K562 (cell line): ENCODE measurements around the gene SMAD7. TPM values are rescaled to one million over a fixed set of nuclear protein-coding genes. Genes with fewer than 3 reads are reported as not detected.

Source experiments
- ATAC-seq: fragments of 200-7000 bp; cut with Tn5 transposase; 3 replicates; pipeline ENCODE4 v1.9.1; 2020; ENCODE audit warnings: moderate library complexity
- BruUV-seq: library from RNA; stranded (reverse); fragments of 400-500 nt; replicated peaks from 2 replicates; lab custom pipeline; 2021; lab: Mats Ljungman, UMichigan
- CTCF ChIA-PET: fragments of 300-600 bp; formaldehyde crosslinking; extraction: SDS; loops from one replicate; lab custom pipeline; 2021; ENCODE audit warnings: low intra/inter-chr PET ratio; lab: Yijun Ruan, JAX
- POLR2A ChIA-PET: fragments of 300-600, 350-650 bp; sonication (Branson Sonifier 250); formaldehyde crosslinking; extraction: SDS; loops from one replicate; lab custom pipeline; 2021; ENCODE audit warnings: antibody characterized with exemption, inconsistent platforms; lab: Yijun Ruan, JAX
- DNase-seq, 4 experiments: peaks; one replicate each; pipeline versions ENCODE4 v3.0.0 to v3.0.0-alpha.2; 2011 to 2018; ENCODE audit warnings: low spot score in 3 of 4, mixed read lengths in 3 of 4; ENCODE audit errors: extremely low read depth in 1 of 4
- FAIRE-seq: peaks from 2 replicates; lab custom pipeline; 2011; peaks lifted over from hg19 to GRCh38; lab: Jason Lieb, UNC
- H2AFZ ChIP-seq: 2 replicates; pipeline ENCODE4 v1.6.0; 2011; ENCODE audit warnings: low read depth, low read length, control low read depth, inconsistent platforms
- H3K27ac ChIP-seq: fragments of 200-600 bp; 3 replicates; pipeline ENCODE4 v1.8.0; 2011; ENCODE audit warnings: low read depth, mild to moderate bottlenecking, control low read depth, inconsistent platforms, low read length, moderate library complexity, mixed read lengths; ENCODE audit errors: extremely low read depth
- H3K27me3 ChIP-seq, 2 experiments: fragments of 300-600 bp in 1 of 2; 2 replicates in 1 of 2; 3 replicates in 1 of 2; pipeline versions ENCODE4 v1.6.0 to v1.8.0; 2011; ENCODE audit warnings: inconsistent platforms in 2 of 2, low read length in 2 of 2, mild to moderate bottlenecking in 1 of 2, mixed read lengths in 1 of 2, moderate library complexity in 1 of 2; ENCODE audit not compliant: control insufficient read depth in 2 of 2, insufficient read depth in 2 of 2
- H3K36me3 ChIP-seq: fragments of 300-600 bp; 3 replicates; pipeline ENCODE4 v1.8.0; 2011; ENCODE audit warnings: mild to moderate bottlenecking, low read length, inconsistent platforms; ENCODE audit not compliant: control insufficient read depth, insufficient read depth
- H3K4me1 ChIP-seq, 2 experiments: fragments of 200-600 bp in 1 of 2; replicated peaks in 1 of 2; 2 replicates in 1 of 2; 3 replicates in 1 of 2; pipeline versions ENCODE4 v1.5.1 to v1.8.0; 2011; ENCODE audit warnings: inconsistent platforms in 2 of 2, low read length in 2 of 2, mild to moderate bottlenecking in 1 of 2, mixed read lengths in 1 of 2, moderate library complexity in 1 of 2; ENCODE audit not compliant: control insufficient read depth in 2 of 2, insufficient read depth in 2 of 2
- H3K4me2 ChIP-seq: 2 replicates; pipeline ENCODE4 v1.6.1; 2011; ENCODE audit warnings: low read length, control low read depth, inconsistent platforms, mixed read lengths; ENCODE audit not compliant: insufficient read depth
- H3K4me3 ChIP-seq: fragments of 200-600 bp; sonication (generic), shearing (Covaris generic); 2 replicates; pipeline ENCODE4 v1.5.1; 2016; ENCODE audit warnings: control low read depth, inconsistent platforms
- H3K79me2 ChIP-seq: fragments of 200-600 bp; 3 replicates; pipeline ENCODE4 v1.8.0; 2011; ENCODE audit warnings: low read length, inconsistent platforms; ENCODE audit not compliant: control insufficient read depth, insufficient read depth
- H3K9ac ChIP-seq, 2 experiments: 2 replicates each; pipeline versions ENCODE4 v1.6.0 to v1.6.1; 2011; ENCODE audit warnings: low read depth in 2 of 2, low read length in 2 of 2, control low read depth in 1 of 2, inconsistent platforms in 1 of 2, mild to moderate bottlenecking in 1 of 2, mixed read lengths in 1 of 2; ENCODE audit not compliant: insufficient read depth in 1 of 2
- H3K9me1 ChIP-seq: one replicate; pipeline ENCODE4 v1.6.0; 2011; ENCODE audit warnings: inconsistent platforms, mild to moderate bottlenecking, low read length, moderate library complexity; ENCODE audit not compliant: control insufficient read depth, insufficient read depth
- H3K9me3 ChIP-seq: replicated peaks from 2 replicates; pipeline ENCODE4 v1.5.1; 2011; ENCODE audit warnings: low read depth, low read length, inconsistent platforms; ENCODE audit not compliant: control insufficient read depth, insufficient read depth
- H4K20me1 ChIP-seq: replicated peaks from 2 replicates; pipeline ENCODE4 v1.6.1; 2011; ENCODE audit warnings: low read length, inconsistent platforms, mixed read lengths; ENCODE audit not compliant: control insufficient read depth, insufficient read depth
- CBFA2T3 ChIP-seq: fragments of 450-650 bp; IDR thresholded peaks from 2 replicates; pipeline ENCODE4 v1.6.1; 2017
- CHD4 ChIP-seq: fragments of 200-600 bp; sonication (generic); IDR thresholded peaks from 3 replicates; pipeline ENCODE4 v1.6.1; 2012; ENCODE audit warnings: low read depth, mild to moderate bottlenecking, mixed read lengths, low read length, inconsistent platforms; ENCODE audit not compliant: insufficient read depth, insufficient replicate concordance, poor library complexity, severe bottlenecking
- CREBBP ChIP-seq: IDR thresholded peaks from one replicate; pipeline ENCODE4 v1.6.1; 2012; ENCODE audit warnings: low read depth, mild to moderate bottlenecking, control low read depth, inconsistent platforms, low read length
- DDX20 ChIP-seq: fragments of 450-650 bp; IDR thresholded peaks from 2 replicates; pipeline ENCODE4 v1.6.1; 2016; ENCODE audit warnings: missing genetic modification characterization, low read depth, mild to moderate bottlenecking, missing compliant biosample characterization, moderate library complexity
- HMG20A ChIP-seq: fragments of 450-650 bp; formaldehyde crosslinking; conservative IDR thresholded peaks from 2 replicates; pipeline ENCODE4 v1.4.0; 2020; ENCODE audit warnings: mild to moderate bottlenecking, mixed read lengths
- HNRNPK ChIP-seq: fragments of 200-400 bp; formaldehyde crosslinking; IDR thresholded peaks from one replicate; pipeline ENCODE4 v1.6.1; 2018; ENCODE audit warnings: mild to moderate bottlenecking, low read depth, low read length; ENCODE audit not compliant: poor library complexity, severe bottlenecking
- JUND ChIP-seq, 2 experiments: IDR thresholded peaks; 2 replicates in 1 of 2; 3 replicates in 1 of 2; pipeline ENCODE4 v1.6.1; 2011; ENCODE audit warnings: borderline replicate concordance in 2 of 2, low read depth in 2 of 2, low read length in 2 of 2, improper control_type of control experiment in 1 of 2, missing biosample characterization in 1 of 2, missing genetic modification characterization in 1 of 2, missing genetic modification reagents in 1 of 2
- LCOR ChIP-seq: sonication (generic); formaldehyde crosslinking; IDR thresholded peaks from 2 replicates; pipeline ENCODE4 v1.8.0; 2022; ENCODE audit warnings: mild to moderate bottlenecking, missing genetic modification reagents
- MBD2 ChIP-seq: sonication (generic); IDR thresholded peaks from 2 replicates; pipeline ENCODE4 v1.6.1; 2016; ENCODE audit warnings: low read depth, borderline replicate concordance
- NELFE ChIP-seq: IDR thresholded peaks from 2 replicates; pipeline ENCODE4 v1.6.1; 2011; ENCODE audit warnings: mild to moderate bottlenecking; ENCODE audit not compliant: insufficient read depth, insufficient read length
- NFE2 ChIP-seq: IDR thresholded peaks from 2 replicates; pipeline ENCODE4 v1.6.1; 2014; ENCODE audit warnings: antibody characterized with exemption, low read depth
- PHB2 ChIP-seq: fragments of 450-650 bp; IDR thresholded peaks from 2 replicates; pipeline ENCODE4 v1.6.1; 2017; ENCODE audit warnings: low read depth
- PPARD ChIP-seq: fragments of 250-450 bp; sonication (Bioruptor Pico); IDR thresholded peaks from 2 replicates; pipeline ENCODE4 v1.8.0; 2022; ENCODE audit warnings: inconsistent platforms, mild to moderate bottlenecking, moderate library complexity
- TAF9B ChIP-seq: fragments of 450-650 bp; IDR thresholded peaks from 2 replicates; pipeline ENCODE4 v1.6.1; 2018; ENCODE audit warnings: mild to moderate bottlenecking; ENCODE audit not compliant: partially characterized antibody
- TBL1XR1 ChIP-seq, 2 experiments: IDR thresholded peaks; 2 replicates each; pipeline ENCODE4 v1.6.1; 2012; ENCODE audit warnings: improper control_type of control experiment in 2 of 2, low read length in 2 of 2, mild to moderate bottlenecking in 1 of 2
- ZNF668 ChIP-seq: fragments of 250-450 bp; sonication (Bioruptor Pico); IDR thresholded peaks from 2 replicates; pipeline ENCODE4 v1.8.0; 2022; ENCODE audit warnings: mild to moderate bottlenecking, inconsistent platforms
- WGBS: fragments of 100-300 bp; shearing (Covaris generic); methylation state at CpG from one replicate; pipeline ENCODE4 v1.1.6; 2016; ENCODE audit warnings: low coverage, mixed read lengths; ENCODE audit not compliant: insufficient coverage; ENCODE audit errors: missing lambda C conversion rate; 5-methylcytosine and 5-hydroxymethylcytosine counted together
- in situ Hi-C: fragments of 300-500 bp; cut with MboI; formaldehyde crosslinking; loops from 4 replicates; pipeline ENCODE4 v1.15.0; 2018; ENCODE audit warnings: inconsistent platforms, mixed read lengths
- intact Hi-C: fragments of 100-400 bp; cut with micrococcal nuclease; formaldehyde crosslinking; loops from 2 replicates; pipeline ENCODE4 v1.14.2; 2022
- polyA plus RNA-seq, 8 experiments: library from polyadenylated mRNA; depleted of rRNA in 4 of 8; stranded (reverse) in 5 of 8; unstranded in 3 of 8; fragments of >200 nt; fragmentation: Nextera tagmentation in 2 of 8; fragmentation: Illumina TruSeq in 1 of 8; extraction: Ambion mirVana in 2 of 8; extraction: Trizol in 1 of 8; gene quantifications; 2 replicates each; pipeline versions ENCODE4 v1.2.1 to v1.2.3, GENCODE V29; 2011 to 2014; ENCODE audit warnings: inconsistent platforms in 1 of 8, missing spikeins in 1 of 8
- total RNA-seq, 7 experiments: library from RNA; depleted of rRNA in 6 of 7; stranded (reverse); fragments of >200 nt in 6 of 7; fragmentation: Illumina TruSeq in 2 of 7; extraction: Trizol in 2 of 7; gene quantifications; 2 replicates each; pipeline versions ENCODE4 v1.2.1 to v1.2.3, GENCODE V29; 2011 to 2021; ENCODE audit warnings: low replicate concordance in 1 of 7

SMAD7 gene
- total and polyA plus RNA-seq, 9 of the 15 experiments (the other 6 are each of a cell fraction or from before 2014, with no cell fraction given), result 0.13 to 3.0 (median 1.6) TPM

DNA sequence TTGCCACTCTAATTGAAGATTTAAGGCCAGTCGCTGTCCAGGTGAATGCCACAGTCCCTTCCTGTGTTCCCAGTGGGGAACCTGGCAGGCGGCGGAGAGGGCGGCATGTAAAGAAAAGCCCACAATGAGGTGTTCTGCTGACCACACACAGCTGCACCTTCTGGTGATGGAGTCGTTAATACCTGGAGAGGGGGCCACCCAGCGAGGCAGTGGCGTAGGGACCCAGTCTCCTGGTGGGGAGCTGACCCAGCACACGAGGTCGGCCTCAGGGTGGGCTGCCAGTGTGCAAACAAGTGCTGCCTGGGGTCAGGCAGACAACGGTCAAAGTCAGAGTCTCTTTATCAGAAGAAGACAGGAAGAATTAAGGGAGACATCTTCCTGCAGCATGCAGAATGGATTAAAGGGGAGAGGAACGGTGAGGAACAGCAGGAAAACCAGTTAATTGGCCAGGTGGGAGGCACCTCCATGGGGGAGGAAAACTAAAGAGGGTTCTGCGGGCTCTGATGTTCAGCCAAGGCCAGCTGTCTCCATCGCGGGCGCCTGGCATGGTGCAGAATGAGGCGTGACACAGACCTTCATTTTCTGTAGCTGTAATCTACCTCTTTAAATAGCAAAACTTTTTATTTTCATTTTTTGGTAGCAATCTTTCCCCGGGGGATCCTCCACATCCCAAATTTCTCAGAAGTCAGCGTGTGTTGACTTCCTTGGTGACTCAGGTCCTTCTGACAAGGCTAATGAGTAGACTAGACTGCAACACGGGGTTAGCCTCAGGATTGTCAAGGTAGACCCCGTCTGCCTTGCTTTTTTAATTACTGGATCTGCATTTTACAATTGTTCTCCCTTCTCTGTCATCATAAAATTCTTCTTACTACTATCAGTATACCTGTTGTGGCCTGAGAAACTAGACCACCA lies 78.3 kb downstream of the SMAD7 start:
- Histone ChIP-seq H3K4me2 (peak overlapping the region; percentile 14; the same call in 1 of the 2 replicates), H3K9me3 (no peaks in the 10 kb centered on the region), H2AFZ (peak overlapping the region; percentile 37; the same call in 1 of the 2 replicates), H3K9ac (no peak overlapping the region), H4K20me1 (no peaks in the 10 kb centered on the region), H3K4me1 (peaks cover 19 to 28% of the 10 kb centered on the region in 2 experiments), H3K9me1 (no peaks in the 10 kb centered on the region), H3K27ac (peak overlapping the region; percentile 25; the same call in 1 of the 3 replicates), H3K4me3 (no peak overlapping the region), H3K36me3 (no peaks in the 10 kb centered on the region), H3K27me3 (no peaks in the 10 kb centered on the region), H3K79me2 (no peaks in the 10 kb centered on the region)
- BruUV-seq, result no TSS peak
- ChIA-PET POLR2A (interaction anchor here (0.6 kb wide), 1 partner anchor 225 kb away, joined by 3 read pairs; no protein-coding TSS in a partner anchor), CTCF (no interaction called here)
- no peak for ATAC-seq
- no peak for FAIRE-seq
- intact Hi-C loops, result no loop called here
- in situ Hi-C loops, result no loop called here
- no peak for TF ChIP-seq NELFE
- peak; percentile 12; the same call in 1 of the 2 replicates for TF ChIP-seq JUND (IDR thresholded peaks at IDR 0.05; ENCODE audit: borderline replicate concordance, low read depth, low read length)
- no peak for TF ChIP-seq JUND (tag; IDR thresholded peaks at IDR 0.05; ENCODE audit: borderline replicate concordance, low read depth, low read length)
- no peak for TF ChIP-seq TBL1XR1 (IDR thresholded peaks at IDR 0.05; ENCODE audit: low read length in 2 of 2)
- no peak for TF ChIP-seq PHB2
- TF ChIP-seq CHD4, result no peak
- no peak for TF ChIP-seq DDX20 (tag)
- TF ChIP-seq ZNF668, result no peak
- no peak for TF ChIP-seq CREBBP
- TF ChIP-seq HMG20A (CRISPR knock-in tag), result no peak
- 0 out of 2 replicates have a peak, but pooled peaks have one; percentile 6 for TF ChIP-seq CBFA2T3
- no peak for TF ChIP-seq TAF9B
- TF ChIP-seq LCOR (CRISPR knock-in tag), result no peak
- TF ChIP-seq HNRNPK, result no peak
- TF ChIP-seq NFE2, result peak; percentile 15; the same call in 1 of the 2 replicates
- no peak for TF ChIP-seq MBD2
- no peak for TF ChIP-seq PPARD
- peak in 1 of 4 experiments; percentile 29 for DNase-seq
- 23% methylated on average over 16 of the region's 20 CpGs for WGBS
